Cardiac fibroblast (primary cell): Measurements from ENCODE around the gene MBTPS2.
"Not testable (repeated sequence)": the region's sequence is repeated elsewhere in the genome, so short reads cannot be mapped to it uniquely, and the experiment has no call there.

Experiments
- DNase-seq, 2 donors: peaks; one replicate each; pipeline versions ENCODE4 v3.0.0 to v3.0.0-alpha.2; 2010; ENCODE audit warnings: low read depth in 2 of 2
- H3K4me3 ChIP-seq, 2 donors: replicated peaks in 1 of 2; 1 replicate in 1 of 2; 2 replicates in 1 of 2; pipeline ENCODE4 v1.5.1; 2011; ENCODE audit warnings: low read depth in 2 of 2, low read length in 2 of 2, mild to moderate bottlenecking in 2 of 2, moderate library complexity in 1 of 2
- CTCF ChIP-seq: IDR thresholded peaks from one replicate; pipeline ENCODE4 v1.5.1; 2011; ENCODE audit warnings: low read depth, mild to moderate bottlenecking, low read length, inconsistent platforms

MBTPS2 gene

GRCh38 chrX:21873063-21873775, 33.8 kb downstream of the MBTPS2 start:
- peak; percentile 15 to 25 for DNase-seq
- no peak for TF ChIP-seq CTCF
- H3K4me3 ChIP-seq: no peak overlapping the region

GRCh38 chrX:21874182-21874581, 34.8 kb downstream of the MBTPS2 start:
- not testable (repeated sequence) for DNase-seq, H3K4me3 ChIP-seq

GRCh38 chrX:21875013-21875412, 35.6 kb downstream of the MBTPS2 start:
- no peak for DNase-seq
- no peak overlapping the region for H3K4me3 ChIP-seq
- no peak for TF ChIP-seq CTCF

- no peak for TF ChIP-seq CTCF
- no peak overlapping the region for H3K4me3 ChIP-seq
- DNase-seq: no peak
Measured at GRCh38 chrX:21881881-21882574, 42.6 kb downstream of the MBTPS2 start.

GRCh38 chrX:21883258-21883657, 43.8 kb downstream of the MBTPS2 start:
- peak; percentile 7 to 33 for DNase-seq
- no peak overlapping the region for H3K4me3 ChIP-seq
- TF ChIP-seq CTCF: no peak

GRCh38 chrX:21885568-21885967, 46.2 kb downstream of the MBTPS2 start:
- TF ChIP-seq CTCF: no peak
- H3K4me3 ChIP-seq: no peak overlapping the region
- peak; percentile 33 to 65 for DNase-seq

- H3K4me3 ChIP-seq: no peak overlapping the region
- TF ChIP-seq CTCF: no peak
- DNase-seq: no peak
Measured at GRCh38 chrX:21905313-21905712, 65.9 kb downstream of the MBTPS2 start.
